ENCODE results near the gene OR8D4.

GRCh38 chr11:123892031-123892430 is 9.9 kb upstream of the OR8D4 start:
- TF ChIP-seq, protein P1, sequence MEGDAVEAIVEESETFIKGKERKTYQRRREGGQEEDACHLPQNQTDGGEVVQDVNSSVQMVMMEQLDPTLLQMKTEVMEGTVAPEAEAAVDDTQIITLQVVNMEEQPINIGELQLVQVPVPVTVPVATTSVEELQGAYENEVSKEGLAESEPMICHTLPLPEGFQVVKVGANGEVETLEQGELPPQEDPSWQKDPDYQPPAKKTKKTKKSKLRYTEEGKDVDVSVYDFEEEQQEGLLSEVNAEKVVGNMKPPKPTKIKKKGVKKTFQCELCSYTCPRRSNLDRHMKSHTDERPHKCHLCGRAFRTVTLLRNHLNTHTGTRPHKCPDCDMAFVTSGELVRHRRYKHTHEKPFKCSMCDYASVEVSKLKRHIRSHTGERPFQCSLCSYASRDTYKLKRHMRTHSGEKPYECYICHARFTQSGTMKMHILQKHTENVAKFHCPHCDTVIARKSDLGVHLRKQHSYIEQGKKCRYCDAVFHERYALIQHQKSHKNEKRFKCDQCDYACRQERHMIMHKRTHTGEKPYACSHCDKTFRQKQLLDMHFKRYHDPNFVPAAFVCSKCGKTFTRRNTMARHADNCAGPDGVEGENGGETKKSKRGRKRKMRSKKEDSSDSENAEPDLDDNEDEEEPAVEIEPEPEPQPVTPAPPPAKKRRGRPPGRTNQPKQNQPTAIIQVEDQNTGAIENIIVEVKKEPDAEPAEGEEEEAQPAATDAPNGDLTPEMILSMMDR (IDR thresholded peaks at IDR 0.05; ENCODE audit: poor library complexity): no peak
- TF ChIP-seq EZH2phosphoT487 (IDR thresholded peaks at IDR 0.05; ENCODE audit: low read depth, severe bottlenecking, unreplicated experiment): no peak

Measured in hepatocyte (in vitro differentiated cells).